ENCODE measurements around the gene TCF3.
"Not testable (repeated sequence)": the region's sequence is repeated elsewhere in the genome, so short reads cannot be mapped to it uniquely, and the experiment has no call there.

TCF3 gene

DNA sequence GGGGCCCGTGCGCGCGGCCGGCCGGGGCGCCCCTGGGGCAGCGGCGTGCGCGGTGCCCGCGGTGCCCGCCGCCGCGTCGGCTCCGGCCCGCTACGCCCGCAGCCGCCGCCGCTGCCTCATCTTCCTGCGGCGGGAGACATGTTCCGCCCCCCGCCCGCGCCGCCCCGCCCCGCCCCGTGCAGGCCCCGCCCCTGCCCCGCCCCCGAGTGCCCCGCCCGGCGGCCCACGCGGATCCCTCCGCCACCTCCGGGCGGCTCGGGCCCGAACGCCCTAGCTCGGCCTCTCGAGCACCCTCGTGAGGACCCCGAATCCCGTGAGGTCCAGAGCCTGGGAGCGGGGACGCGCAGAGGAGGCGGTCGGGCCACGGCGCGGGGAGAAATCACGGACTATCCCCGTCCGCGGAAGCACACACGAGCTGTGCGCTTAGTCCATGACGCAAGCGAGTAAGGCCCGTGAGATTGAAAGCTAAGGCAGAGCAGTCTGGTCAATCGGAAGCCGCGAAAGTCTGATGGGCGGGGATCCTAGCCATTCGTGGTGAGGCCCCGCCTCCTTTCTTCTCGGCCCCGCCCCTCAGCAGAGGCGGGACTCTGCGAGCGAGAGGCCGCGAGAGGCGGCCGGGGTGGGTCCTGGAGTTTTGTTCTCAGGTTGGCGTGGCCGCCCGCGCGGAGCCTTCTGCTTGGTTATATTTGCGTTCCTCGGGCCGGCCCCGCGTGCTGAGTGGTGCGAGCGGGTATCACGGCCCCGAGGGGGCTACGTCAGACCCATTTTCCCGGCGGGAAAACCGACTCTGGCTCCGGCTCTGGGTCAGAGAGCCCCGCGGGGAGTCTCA lies at the start of gene TCF3:
Gene TCF3 (minus strand): TSS at position 145 of the 829 bp plus-strand sequence. CDS start 2,367 bp downstream, outside the sequence.
- DNase-seq: peak; percentile 77 to 99 (median 97)

- no peak for DNase-seq
These were observed 48.6 kb upstream of the TCF3 start for GRCh38 chr19:1700733-1701663.

GRCh38 chr19:1699998-1700732 lies 47.8 kb upstream of the TCF3 start:
- DNase-seq: no peak

- DNase-seq: no peak
These were observed 47.0 kb upstream of the TCF3 start for GRCh38 chr19:1699386-1699785.

- DNase-seq: no peak
These were observed 46.2 kb upstream of the TCF3 start for GRCh38 chr19:1698636-1699035.

DNA sequence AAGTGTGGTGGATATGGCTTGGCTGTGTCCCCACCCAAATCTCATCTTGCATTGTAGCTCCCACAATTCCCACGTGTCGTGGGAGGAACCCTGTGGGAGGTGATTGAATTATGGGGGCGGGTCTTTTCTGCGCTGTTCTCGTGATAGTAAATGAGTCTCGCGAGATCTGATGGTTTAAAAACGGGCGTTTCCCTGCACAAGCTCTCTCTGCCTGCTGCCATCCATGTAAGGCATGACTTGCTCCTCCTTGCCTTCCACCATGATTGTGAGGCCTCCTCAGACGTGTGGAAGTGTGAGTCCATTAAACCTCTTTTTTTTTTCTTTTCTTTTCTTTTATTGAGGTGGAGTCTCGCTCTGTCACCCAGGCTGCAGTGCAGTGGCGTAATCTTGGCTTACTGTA lies 43.1 kb upstream of the TCF3 start:
- not testable (repeated sequence) for DNase-seq

GRCh38 chr19:1691589-1692290 lies 39.3 kb upstream of the TCF3 start:
- no peak for DNase-seq

DNA sequence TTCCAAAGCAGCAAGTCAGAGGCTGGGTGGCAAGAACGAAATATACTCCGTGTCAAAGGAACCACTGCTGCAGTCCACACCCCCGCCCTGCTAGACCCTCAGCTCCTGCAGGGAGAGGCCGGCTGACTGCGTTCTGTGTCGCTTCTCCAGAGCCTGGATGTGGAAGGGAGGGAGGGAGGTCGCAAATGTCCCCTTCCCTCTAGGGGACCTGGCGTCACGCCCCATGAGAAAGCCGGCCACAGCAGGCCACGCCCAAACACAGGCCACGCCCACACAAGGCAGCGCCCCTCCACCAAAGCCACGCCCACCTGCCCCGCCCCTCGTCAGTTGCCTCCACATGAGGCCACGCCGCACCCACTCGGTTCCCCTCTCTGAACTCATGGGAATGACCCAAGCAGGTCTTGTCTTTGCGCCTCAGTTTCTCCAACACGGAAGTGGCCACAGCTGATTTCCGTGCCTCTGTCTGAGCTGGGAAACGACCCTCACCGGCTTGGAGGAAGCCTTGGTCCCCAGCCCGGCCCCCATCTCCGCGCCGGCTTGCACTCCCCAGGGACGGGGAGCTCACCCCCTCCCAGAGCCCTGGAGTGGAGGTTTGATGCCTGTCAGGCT lies 38.4 kb upstream of the TCF3 start:
- DNase-seq: peak in 2 of 56 donors; percentile 10 to 52

DNA sequence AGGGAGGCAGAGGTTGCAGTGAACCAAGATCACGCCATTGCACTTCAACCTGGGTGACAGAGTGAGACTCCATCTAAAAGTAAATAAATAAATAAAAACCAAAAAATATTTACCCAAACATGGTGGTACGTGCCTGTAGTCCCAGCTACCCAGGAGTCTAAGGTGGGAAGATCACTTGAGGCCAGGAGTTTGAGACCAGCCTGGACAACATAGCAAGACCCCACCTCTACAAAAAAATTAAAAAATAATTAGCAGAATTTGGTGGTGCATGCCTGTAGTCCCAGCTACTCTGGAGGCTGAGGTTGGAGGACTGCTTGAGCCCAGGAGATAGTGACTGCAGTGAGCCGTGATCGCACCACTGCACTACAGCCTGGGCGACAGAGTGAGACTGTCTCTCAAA lies 33.4 kb upstream of the TCF3 start:
- DNase-seq: not testable (repeated sequence)

DNA sequence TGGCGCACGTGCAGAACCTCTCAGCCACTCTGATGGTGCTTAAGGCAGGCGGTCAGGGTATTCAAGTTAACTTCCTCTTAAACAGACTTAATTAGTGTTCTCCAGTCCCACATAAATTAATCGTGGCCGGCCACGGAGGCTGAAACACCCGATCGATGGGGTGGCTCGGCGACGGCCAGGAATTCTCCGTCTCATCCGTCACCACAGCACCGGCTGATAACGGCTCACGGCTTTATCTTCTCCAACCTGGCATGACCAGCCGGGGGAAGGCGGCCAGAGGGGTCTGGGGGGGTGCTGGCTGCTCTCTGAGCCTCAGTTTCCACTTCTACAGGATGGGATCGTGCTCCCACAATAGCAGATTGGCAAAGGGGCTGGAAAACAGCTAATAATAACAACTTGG lies 32.6 kb upstream of the TCF3 start:
- DNase-seq: no peak

- DNase-seq: no peak
These were observed 32.1 kb upstream of the TCF3 start for GRCh38 chr19:1684573-1684912.

DNA sequence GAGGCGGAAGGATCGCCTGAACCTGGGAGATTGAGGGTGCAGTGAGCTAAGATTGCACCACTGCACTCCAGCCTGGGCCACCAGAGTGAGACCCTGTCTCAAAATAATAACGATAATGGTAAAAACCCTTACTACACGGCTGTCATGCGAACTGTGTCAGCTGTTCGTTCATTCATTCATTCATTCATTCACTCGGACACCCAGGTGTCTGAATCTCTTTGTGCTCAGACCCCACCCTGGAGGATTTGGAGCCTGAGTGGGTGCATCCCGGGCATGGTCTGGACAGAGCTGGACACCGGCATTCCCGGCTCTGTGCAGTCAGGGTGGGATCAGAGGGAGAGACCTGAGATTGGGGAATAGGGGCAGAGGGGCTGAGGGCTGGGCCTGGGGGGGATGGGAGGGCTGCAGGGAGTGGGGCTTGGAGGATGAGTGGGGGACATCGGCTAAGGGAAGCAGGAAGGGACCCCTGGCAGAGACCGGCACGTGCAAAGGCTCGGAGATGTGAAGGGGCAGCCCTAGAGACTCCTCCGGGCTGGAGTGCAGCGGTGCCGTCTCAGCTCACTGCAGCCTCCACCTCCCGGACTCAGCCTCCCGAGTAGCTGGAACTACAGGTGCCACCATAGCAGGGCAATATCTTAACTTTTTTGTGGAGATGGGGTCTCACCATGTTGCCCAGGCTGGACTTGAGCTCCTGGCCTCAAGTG lies 31.6 kb upstream of the TCF3 start:
- no peak for DNase-seq

DNA sequence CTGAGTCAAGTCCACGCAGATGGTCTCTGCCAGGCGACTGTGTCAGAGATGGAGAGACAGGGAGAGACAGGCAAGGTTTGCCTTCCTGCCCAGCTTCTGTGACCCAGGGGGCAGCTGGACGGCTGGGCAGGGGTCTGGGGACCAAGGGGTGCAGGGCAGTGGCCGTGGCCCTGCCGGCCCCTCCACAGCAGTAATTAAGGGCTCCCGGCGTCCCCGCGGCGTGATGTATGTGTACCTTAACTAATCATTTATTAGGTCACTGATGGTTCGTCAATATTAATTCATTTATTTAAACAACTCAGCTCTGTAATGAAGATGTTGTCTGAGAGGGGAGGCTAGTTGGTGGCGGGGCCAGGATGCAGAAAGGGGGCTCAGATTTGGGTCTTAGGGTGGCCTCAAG lies 28.6 kb upstream of the TCF3 start:
- no peak for DNase-seq

DNA sequence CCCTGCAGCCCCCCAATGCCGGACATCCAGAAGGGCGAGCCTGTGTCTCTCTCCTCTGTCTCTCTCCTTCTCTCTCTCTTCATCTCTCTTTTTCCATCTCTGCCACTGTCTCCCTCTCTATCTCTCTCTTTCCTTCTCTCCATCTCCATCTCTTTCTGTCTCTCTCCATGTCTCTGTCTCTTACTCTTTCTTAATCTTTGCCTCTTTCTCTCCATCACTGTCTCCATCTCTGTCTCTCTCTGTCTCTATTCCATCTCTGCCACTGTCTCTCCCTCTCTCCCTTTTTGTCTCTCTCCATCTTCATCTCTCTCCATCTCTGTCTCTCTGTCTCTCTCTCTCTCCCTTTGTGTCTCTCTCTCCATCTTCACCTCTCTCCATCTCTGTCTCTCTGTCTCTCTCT lies 25.7 kb upstream of the TCF3 start:
- no peak for DNase-seq

DNA sequence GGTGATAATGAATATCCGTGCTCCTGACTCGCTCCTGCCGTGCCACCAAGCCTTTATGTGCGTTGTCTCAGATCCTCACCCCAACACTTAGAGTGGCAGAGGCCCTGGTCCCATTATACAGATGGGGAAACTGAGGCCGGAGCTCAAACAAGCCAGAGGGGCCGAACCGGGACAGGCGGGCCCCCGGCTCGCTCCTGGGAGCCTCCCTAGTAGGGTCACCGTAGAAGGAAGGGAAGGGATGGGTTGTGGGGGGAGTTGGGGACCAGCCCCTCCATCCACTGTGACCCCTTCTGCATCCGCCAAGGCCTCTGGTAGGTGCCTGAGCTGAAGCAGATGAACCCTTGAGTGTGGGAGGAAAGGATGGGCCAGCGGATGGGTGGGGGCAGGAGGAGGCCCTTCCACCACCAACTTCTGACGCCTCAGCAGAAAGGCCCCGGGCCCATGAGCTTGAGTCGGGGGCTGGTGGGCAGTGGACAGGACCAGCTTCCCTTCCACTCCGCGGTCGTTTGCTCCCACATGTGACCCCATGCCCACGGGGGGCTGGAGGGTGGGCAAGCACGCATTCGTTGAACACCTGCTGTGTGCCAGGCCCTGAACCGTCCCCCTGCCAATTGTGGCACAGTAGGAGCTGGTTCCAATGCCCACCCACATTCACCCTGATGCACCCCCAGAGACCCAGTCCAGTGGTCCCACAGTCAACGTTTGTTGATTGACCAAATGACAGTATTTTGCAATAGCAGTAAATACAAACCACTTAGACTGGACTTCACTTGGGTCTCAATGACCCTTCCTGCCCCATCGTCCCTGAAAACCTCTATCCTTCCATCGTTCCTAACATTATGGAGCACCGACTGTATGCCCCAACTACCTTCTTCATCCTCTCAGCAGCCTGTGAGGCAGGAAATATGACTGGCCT lies 24.2 kb upstream of the TCF3 start:
- DNase-seq: no peak

- DNase-seq: peak in 6 of 56 donors; percentile 10 to 54 (median 36)
These were observed 23.4 kb upstream of the TCF3 start for GRCh38 chr19:1675633-1676350.

DNA sequence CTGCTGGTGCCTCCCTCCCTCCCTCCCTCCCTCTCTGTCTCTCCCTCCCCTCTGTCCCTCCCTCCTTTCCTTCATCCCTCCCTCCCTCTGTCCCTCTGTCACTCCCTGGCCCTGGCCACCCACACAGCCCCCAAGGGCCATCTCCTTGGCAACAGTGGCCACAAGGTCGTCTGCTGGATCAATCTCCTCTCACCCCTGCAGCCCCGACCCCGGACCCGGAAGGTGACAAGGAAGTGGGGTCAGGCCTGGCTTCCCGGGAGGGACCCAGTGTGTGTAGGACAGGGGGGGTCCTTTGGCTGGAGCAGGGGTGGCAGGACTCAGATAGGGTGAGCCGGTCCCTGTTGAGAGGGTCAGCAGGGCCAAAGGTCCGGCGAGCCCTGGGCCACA lies 21.9 kb upstream of the TCF3 start:
- no peak for DNase-seq

DNA sequence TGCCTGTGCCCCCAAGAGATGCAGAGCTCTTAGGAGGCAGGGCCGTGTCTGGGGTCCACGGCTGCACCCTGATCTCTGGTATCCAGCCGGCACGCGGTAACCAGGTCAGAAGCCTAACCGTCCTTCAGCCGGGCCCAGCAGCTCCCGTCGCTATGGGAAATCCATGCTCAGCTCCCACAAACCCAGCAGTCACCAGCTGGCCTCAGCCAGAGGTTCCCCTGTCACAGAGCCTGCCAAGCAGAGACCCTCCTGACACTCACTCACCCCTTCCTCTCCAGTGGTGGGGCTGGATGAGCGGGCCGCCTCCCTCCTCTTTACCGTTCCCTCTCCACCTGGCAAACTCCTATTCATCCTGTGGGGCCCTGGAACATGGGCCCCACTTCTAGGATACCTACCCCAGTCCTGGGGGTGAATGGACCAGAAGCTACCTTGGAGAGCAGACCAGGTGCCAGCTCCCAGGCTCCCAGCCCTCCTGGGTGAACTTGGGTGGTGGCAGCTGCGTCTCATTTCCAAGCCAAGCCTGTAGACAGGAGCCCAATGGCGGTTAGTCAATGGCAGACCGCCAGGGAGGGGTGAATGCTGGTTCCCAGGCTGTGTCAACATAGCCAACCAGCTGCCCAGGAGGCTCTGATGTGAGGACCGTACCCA lies 21.4 kb upstream of the TCF3 start:
- no peak for DNase-seq
